Neural cell (in vitro differentiated cells): ENCODE data around the gene SRRD.

Source experiments
- EP300 ChIP-seq: fragments of 450-650 bp; conservative IDR thresholded peaks from 2 replicates; pipeline ENCODE4 v1.6.1; 2014; ENCODE audit warnings: antibody characterized with exemption, mild to moderate bottlenecking, moderate library complexity; ENCODE audit not compliant: poor library complexity, severe bottlenecking
- EZH2 ChIP-seq: fragments of 200-600, 300-800 bp; shearing (Covaris generic), sonication (generic); IDR thresholded peaks from 2 replicates; pipeline ENCODE4 v1.6.1; 2014; ENCODE audit warnings: antibody characterized with exemption, low read length, borderline replicate concordance, mild to moderate bottlenecking; ENCODE audit not compliant: insufficient read depth, poor library complexity, severe bottlenecking
- MXI1 ChIP-seq: fragments of 450-650 bp; conservative IDR thresholded peaks from 2 replicates; pipeline ENCODE4 v1.6.1; 2014; ENCODE audit warnings: antibody characterized with exemption, mild to moderate bottlenecking; ENCODE audit not compliant: poor library complexity, severe bottlenecking
- POLR2AphosphoS5 ChIP-seq: IDR thresholded peaks from 2 replicates; pipeline ENCODE4 v1.6.1; 2012
- TAF1 ChIP-seq: IDR thresholded peaks from 2 replicates; pipeline ENCODE4 v1.6.1; 2012; ENCODE audit warnings: low read depth
- TF ChIP-seq, protein P1 (sequence below): fragments of 450-650 bp; IDR thresholded peaks from 2 replicates; pipeline ENCODE4 v1.5.1; 2014; ENCODE audit warnings: antibody characterized with exemption, mild to moderate bottlenecking, moderate library complexity; ENCODE audit not compliant: poor library complexity, severe bottlenecking
- TF ChIP-seq, protein P2 (sequence below): IDR thresholded peaks from 2 replicates; pipeline ENCODE4 v1.6.1; 2012; ENCODE audit warnings: borderline replicate concordance

DNA sequence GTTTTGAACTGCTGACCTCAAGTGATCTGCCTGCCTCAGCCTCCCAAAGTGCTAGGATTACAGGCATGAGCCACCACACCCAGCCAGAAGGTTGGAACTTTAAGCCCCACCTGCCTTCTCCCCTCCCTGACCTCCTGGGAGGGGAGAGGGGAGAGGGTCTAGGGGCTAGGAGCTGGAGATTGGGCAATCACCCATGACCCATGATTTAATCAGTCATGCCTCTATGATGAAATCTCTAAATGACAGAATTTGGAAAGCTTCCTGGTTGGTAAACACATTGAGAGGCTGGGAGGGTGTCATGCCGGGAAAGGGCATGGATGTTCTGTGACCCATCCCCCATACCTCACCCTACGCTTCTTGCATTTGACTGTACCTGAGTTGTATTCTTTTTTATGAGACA is 45.7 kb downstream of the SRRD start:
- TF ChIP-seq POLR2AphosphoS5 (no peak), MXI1 (no peak), TAF1 (no peak), EZH2 (no peak), EP300 (no peak)
- TF ChIP-seq, protein P1, sequence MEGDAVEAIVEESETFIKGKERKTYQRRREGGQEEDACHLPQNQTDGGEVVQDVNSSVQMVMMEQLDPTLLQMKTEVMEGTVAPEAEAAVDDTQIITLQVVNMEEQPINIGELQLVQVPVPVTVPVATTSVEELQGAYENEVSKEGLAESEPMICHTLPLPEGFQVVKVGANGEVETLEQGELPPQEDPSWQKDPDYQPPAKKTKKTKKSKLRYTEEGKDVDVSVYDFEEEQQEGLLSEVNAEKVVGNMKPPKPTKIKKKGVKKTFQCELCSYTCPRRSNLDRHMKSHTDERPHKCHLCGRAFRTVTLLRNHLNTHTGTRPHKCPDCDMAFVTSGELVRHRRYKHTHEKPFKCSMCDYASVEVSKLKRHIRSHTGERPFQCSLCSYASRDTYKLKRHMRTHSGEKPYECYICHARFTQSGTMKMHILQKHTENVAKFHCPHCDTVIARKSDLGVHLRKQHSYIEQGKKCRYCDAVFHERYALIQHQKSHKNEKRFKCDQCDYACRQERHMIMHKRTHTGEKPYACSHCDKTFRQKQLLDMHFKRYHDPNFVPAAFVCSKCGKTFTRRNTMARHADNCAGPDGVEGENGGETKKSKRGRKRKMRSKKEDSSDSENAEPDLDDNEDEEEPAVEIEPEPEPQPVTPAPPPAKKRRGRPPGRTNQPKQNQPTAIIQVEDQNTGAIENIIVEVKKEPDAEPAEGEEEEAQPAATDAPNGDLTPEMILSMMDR, result no peak
- TF ChIP-seq, protein P2, sequence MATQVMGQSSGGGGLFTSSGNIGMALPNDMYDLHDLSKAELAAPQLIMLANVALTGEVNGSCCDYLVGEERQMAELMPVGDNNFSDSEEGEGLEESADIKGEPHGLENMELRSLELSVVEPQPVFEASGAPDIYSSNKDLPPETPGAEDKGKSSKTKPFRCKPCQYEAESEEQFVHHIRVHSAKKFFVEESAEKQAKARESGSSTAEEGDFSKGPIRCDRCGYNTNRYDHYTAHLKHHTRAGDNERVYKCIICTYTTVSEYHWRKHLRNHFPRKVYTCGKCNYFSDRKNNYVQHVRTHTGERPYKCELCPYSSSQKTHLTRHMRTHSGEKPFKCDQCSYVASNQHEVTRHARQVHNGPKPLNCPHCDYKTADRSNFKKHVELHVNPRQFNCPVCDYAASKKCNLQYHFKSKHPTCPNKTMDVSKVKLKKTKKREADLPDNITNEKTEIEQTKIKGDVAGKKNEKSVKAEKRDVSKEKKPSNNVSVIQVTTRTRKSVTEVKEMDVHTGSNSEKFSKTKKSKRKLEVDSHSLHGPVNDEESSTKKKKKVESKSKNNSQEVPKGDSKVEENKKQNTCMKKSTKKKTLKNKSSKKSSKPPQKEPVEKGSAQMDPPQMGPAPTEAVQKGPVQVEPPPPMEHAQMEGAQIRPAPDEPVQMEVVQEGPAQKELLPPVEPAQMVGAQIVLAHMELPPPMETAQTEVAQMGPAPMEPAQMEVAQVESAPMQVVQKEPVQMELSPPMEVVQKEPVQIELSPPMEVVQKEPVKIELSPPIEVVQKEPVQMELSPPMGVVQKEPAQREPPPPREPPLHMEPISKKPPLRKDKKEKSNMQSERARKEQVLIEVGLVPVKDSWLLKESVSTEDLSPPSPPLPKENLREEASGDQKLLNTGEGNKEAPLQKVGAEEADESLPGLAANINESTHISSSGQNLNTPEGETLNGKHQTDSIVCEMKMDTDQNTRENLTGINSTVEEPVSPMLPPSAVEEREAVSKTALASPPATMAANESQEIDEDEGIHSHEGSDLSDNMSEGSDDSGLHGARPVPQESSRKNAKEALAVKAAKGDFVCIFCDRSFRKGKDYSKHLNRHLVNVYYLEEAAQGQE, result no peak
